SK-N-SH treated with all-trans-retinoic acid at 6 μM for 48 hours (cell line): ENCODE measurements around the gene KRTAP9-4.
"Not testable (repeated sequence)": the region's sequence is repeated elsewhere in the genome, so short reads cannot be mapped to it uniquely, and the experiment has no call there.

Experiments
- ARNTL ChIP-seq: fragments of 450-650 bp; formaldehyde crosslinking; IDR thresholded peaks from 2 replicates; pipeline ENCODE4 v1.5.0; 2020; ENCODE audit warnings: low read depth, mild to moderate bottlenecking, moderate library complexity, borderline replicate concordance
- CREB5 ChIP-seq: fragments of 250-450 bp; sonication (Bioruptor Pico); IDR thresholded peaks from 2 replicates; pipeline ENCODE4 v1.5.1; 2020; ENCODE audit warnings: low read depth, mild to moderate bottlenecking, moderate library complexity
- CSDC2 ChIP-seq: fragments of 250-450 bp; sonication (Bioruptor Pico); IDR thresholded peaks from 2 replicates; pipeline ENCODE4 v1.5.0; 2020; ENCODE audit warnings: mild to moderate bottlenecking, moderate library complexity
- CSRNP3 ChIP-seq: fragments of 250-450 bp; sonication (Bioruptor Pico); IDR thresholded peaks from 2 replicates; pipeline ENCODE4 v1.5.1; 2021; ENCODE audit warnings: mild to moderate bottlenecking, moderate library complexity
- ESRRG ChIP-seq: fragments of 250-450 bp; sonication (Bioruptor Pico); IDR thresholded peaks from 2 replicates; pipeline ENCODE4 v1.6.1; 2021; ENCODE audit warnings: mild to moderate bottlenecking
- ISL1 ChIP-seq: fragments of 250-450 bp; sonication (Bioruptor Pico); IDR thresholded peaks from 2 replicates; pipeline ENCODE4 v2.1.2; 2022; ENCODE audit warnings: mild to moderate bottlenecking, moderate library complexity
- OSR1 ChIP-seq: fragments of 250-450 bp; sonication (Bioruptor Pico); IDR thresholded peaks from 2 replicates; pipeline ENCODE4 v1.8.0; 2022; ENCODE audit warnings: moderate library complexity, mild to moderate bottlenecking, inconsistent platforms
- PATZ1 ChIP-seq: fragments of 250-450 bp; sonication (Bioruptor Pico); IDR thresholded peaks from 2 replicates; pipeline ENCODE4 v1.8.0; 2020; ENCODE audit warnings: mild to moderate bottlenecking, moderate library complexity, borderline replicate concordance
- POU6F1 ChIP-seq: fragments of 250-450 bp; sonication (Bioruptor Pico); IDR thresholded peaks from 2 replicates; pipeline ENCODE4 v1.8.0; 2021; ENCODE audit warnings: low read depth, mild to moderate bottlenecking, moderate library complexity, borderline replicate concordance
- RARB ChIP-seq: fragments of 250-450 bp; sonication (Bioruptor Pico); IDR thresholded peaks from 2 replicates; pipeline ENCODE4 v1.8.0; 2021; ENCODE audit warnings: mild to moderate bottlenecking, moderate library complexity
- ZFP3 ChIP-seq: fragments of 250-450 bp; sonication (Bioruptor Pico); IDR thresholded peaks from 2 replicates; pipeline ENCODE4 v1.5.0; 2020; ENCODE audit warnings: mild to moderate bottlenecking, moderate library complexity
- ZNF70 ChIP-seq: fragments of 450-650 bp; formaldehyde crosslinking; IDR thresholded peaks from 2 replicates; pipeline ENCODE4 v1.5.0; 2020; ENCODE audit warnings: mild to moderate bottlenecking, moderate library complexity

- TF ChIP-seq ISL1 (CRISPR knock-in tag); RARB (CRISPR knock-in tag); ARNTL (CRISPR knock-in tag); OSR1 (CRISPR knock-in tag); POU6F1 (CRISPR knock-in tag); ZFP3 (CRISPR knock-in tag); ESRRG (CRISPR knock-in tag); CSDC2 (CRISPR knock-in tag); ZNF70; PATZ1 (CRISPR knock-in tag); CREB5 (CRISPR knock-in tag); CSRNP3 (CRISPR knock-in tag): not testable (repeated sequence)
Measured at GRCh38 chr17:41249637-41250240, at the start of gene KRTAP9-4.
